A673 (cell line): ENCODE data around the gene SCNN1A.

ENCODE experiments used
- CTCF ChIP-seq: fragments of 300-800, 200-600 bp; sonication (generic); conservative IDR thresholded peaks from 2 replicates; pipeline ENCODE4 v1.5.1; 2017; ENCODE audit warnings: low read depth, mild to moderate bottlenecking, antibody characterized with exemption, low read length, moderate library complexity, mixed read lengths
- EZH2 ChIP-seq: fragments of 200-600 bp; sonication (generic); IDR thresholded peaks from 2 replicates; pipeline ENCODE4 v1.6.1; 2017; ENCODE audit warnings: borderline replicate concordance, low read depth, mild to moderate bottlenecking, mixed read lengths, antibody characterized with exemption, low read length; ENCODE audit not compliant: poor library complexity, severe bottlenecking

GRCh38 chr12:6367969-6368892, 7.1 kb downstream of the SCNN1A start:
- TF ChIP-seq CTCF (no peak), EZH2 (no peak)
